ENCODE results near the gene TREML4.

TREML4 gene

GRCh38 chr6:41273714-41274113 is 45.6 kb downstream of the TREML4 start:
- no peak for DNase-seq
- in situ Hi-C loops (cut with HindIII; ENCODE audit: low pct_ligation_motif_present, low pct_unique_long_range_greater_than_20kb, low sequenced_read_pairs), result no loop called here

- in situ Hi-C loops (cut with HindIII; ENCODE audit: low pct_ligation_motif_present, low pct_unique_long_range_greater_than_20kb, low sequenced_read_pairs), result no loop called here
- no peak for DNase-seq
Observed at GRCh38 chr6:41274256-41274655, 46.1 kb downstream of the TREML4 start.

- in situ Hi-C loops (cut with HindIII; ENCODE audit: low pct_ligation_motif_present, low pct_unique_long_range_greater_than_20kb, low sequenced_read_pairs), result no loop called here
- no peak for DNase-seq
Observed at GRCh38 chr6:41275489-41275888, 47.3 kb downstream of the TREML4 start.

- in situ Hi-C loops (cut with HindIII; ENCODE audit: low pct_ligation_motif_present, low pct_unique_long_range_greater_than_20kb, low sequenced_read_pairs), result no loop called here
- no peak for DNase-seq
Observed at GRCh38 chr6:41277605-41278004, 49.5 kb downstream of the TREML4 start.

GRCh38 chr6:41278699-41279405 is 50.7 kb downstream of the TREML4 start:
- peak; percentile 56 for DNase-seq
- in situ Hi-C loops (cut with HindIII; ENCODE audit: low pct_ligation_motif_present, low pct_unique_long_range_greater_than_20kb, low sequenced_read_pairs), result no loop called here

- in situ Hi-C loops (cut with HindIII; ENCODE audit: low pct_ligation_motif_present, low pct_unique_long_range_greater_than_20kb, low sequenced_read_pairs), result no loop called here
- DNase-seq, result no peak
Observed at GRCh38 chr6:41280381-41281057, 52.4 kb downstream of the TREML4 start.

- no peak for DNase-seq
Observed at GRCh38 chr6:41283600-41283999, 55.5 kb downstream of the TREML4 start.

GRCh38 chr6:41284726-41285125 is 56.6 kb downstream of the TREML4 start:
- DNase-seq, result no peak
- in situ Hi-C loops (cut with HindIII; ENCODE audit: low pct_ligation_motif_present, low pct_unique_long_range_greater_than_20kb, low sequenced_read_pairs), result no loop called here

More at GRCh38 chr6:41283600-41283999, 55.5 kb downstream of the TREML4 start:
- in situ Hi-C loops (cut with HindIII; ENCODE audit: low pct_ligation_motif_present, low pct_unique_long_range_greater_than_20kb, low sequenced_read_pairs), result no loop called here

GRCh38 chr6:41286544-41287346 is 58.6 kb downstream of the TREML4 start, which contains the start of gene TREM1:
TREM1 (minus strand) TSS chr6:41286682; CDS start chr6:41286655, 27 bp downstream.
- in situ Hi-C loops (cut with HindIII; ENCODE audit: low pct_ligation_motif_present, low pct_unique_long_range_greater_than_20kb, low sequenced_read_pairs), result no loop called here
- no peak for DNase-seq

- in situ Hi-C loops (cut with HindIII; ENCODE audit: low pct_ligation_motif_present, low pct_unique_long_range_greater_than_20kb, low sequenced_read_pairs), result no loop called here
- no peak for DNase-seq
Observed at GRCh38 chr6:41288030-41288753, 60.0 kb downstream of the TREML4 start.
